Neural cell (in vitro differentiated cells): ENCODE data around the gene CDIP1. TPM values are rescaled to one million over a fixed set of nuclear protein-coding genes. Genes with fewer than 3 reads are reported as not detected.

ENCODE experiments used
- H2AFZ ChIP-seq: fragments of 200-600, 300-800 bp; sonication (generic), shearing (Covaris generic); 2 replicates; pipeline ENCODE4 v1.6.0; 2014; ENCODE audit warnings: low read depth, mild to moderate bottlenecking, antibody characterized with exemption, low read length, moderate library complexity
- H3F3A ChIP-seq: fragments of 200-600 bp; shearing (Covaris generic); 2 replicates; pipeline ENCODE4 v1.6.1; 2016; ENCODE audit warnings: mild to moderate bottlenecking, moderate library complexity, mixed read lengths, antibody characterized with exemption, low read length; ENCODE audit not compliant: insufficient read depth, poor library complexity, severe bottlenecking
- H3K27ac ChIP-seq: fragments of 200-600, 300-800 bp; sonication (generic), shearing (Covaris generic); 2 replicates; pipeline ENCODE4 v1.5.1; 2014; ENCODE audit warnings: mild to moderate bottlenecking, low read length, moderate library complexity
- H3K27me3 ChIP-seq: fragments of 300-800, 200-600 bp; sonication (generic), shearing (Covaris generic); 2 replicates; pipeline ENCODE4 v1.6.0; 2014; ENCODE audit warnings: mild to moderate bottlenecking, low read depth, low read length, moderate library complexity; ENCODE audit not compliant: insufficient read depth
- H3K36me3 ChIP-seq: fragments of 300-800, 200-600 bp; sonication (generic), shearing (Covaris generic); 2 replicates; pipeline ENCODE4 v1.5.1; 2014; ENCODE audit warnings: mild to moderate bottlenecking, antibody characterized with exemption, low read length, moderate library complexity; ENCODE audit not compliant: insufficient read depth
- H3K4me2 ChIP-seq: fragments of 300-800, 200-600 bp; sonication (generic), shearing (Covaris generic); 2 replicates; pipeline ENCODE4 v1.6.0; 2014; ENCODE audit warnings: mild to moderate bottlenecking, low read length
- H3K4me3 ChIP-seq: fragments of 300-800, 200-600 bp; sonication (generic), shearing (Covaris generic); 2 replicates; pipeline ENCODE4 v1.5.1; 2014; ENCODE audit warnings: mild to moderate bottlenecking, low read length, moderate library complexity
- H3K79me2 ChIP-seq: fragments of 200-600 bp; shearing (Covaris generic); replicated peaks from 2 replicates; pipeline ENCODE4 v1.6.0; 2014; ENCODE audit warnings: mild to moderate bottlenecking, low read length, moderate library complexity; ENCODE audit not compliant: insufficient read depth
- H3K9ac ChIP-seq: fragments of 300-800, 200-600 bp; sonication (generic), shearing (Covaris generic); 2 replicates; pipeline ENCODE4 v1.6.1; 2016; ENCODE audit warnings: mild to moderate bottlenecking, low read length, mixed read lengths
- H3K9me2 ChIP-seq: fragments of 200-600 bp; shearing (Covaris generic); 2 replicates; pipeline ENCODE4 v1.6.1; 2016; ENCODE audit warnings: mild to moderate bottlenecking, low read length, mixed read lengths; ENCODE audit not compliant: insufficient read depth
- H3K9me3 ChIP-seq: fragments of 200-600, 300-800 bp; sonication (generic), shearing (Covaris generic); 2 replicates; pipeline ENCODE4 v1.6.1; 2016; ENCODE audit warnings: mild to moderate bottlenecking, mixed run types, low read length, moderate library complexity, mixed read lengths
- H4K20me1 ChIP-seq: fragments of 200-600 bp; shearing (Covaris generic); 2 replicates; pipeline ENCODE4 v1.6.1; 2016; ENCODE audit warnings: mild to moderate bottlenecking, mixed run types; ENCODE audit not compliant: insufficient read depth
- EP300 ChIP-seq: fragments of 450-650 bp; conservative IDR thresholded peaks from 2 replicates; pipeline ENCODE4 v1.6.1; 2014; ENCODE audit warnings: antibody characterized with exemption, mild to moderate bottlenecking, moderate library complexity; ENCODE audit not compliant: poor library complexity, severe bottlenecking
- EZH2 ChIP-seq: fragments of 200-600, 300-800 bp; shearing (Covaris generic), sonication (generic); IDR thresholded peaks from 2 replicates; pipeline ENCODE4 v1.6.1; 2014; ENCODE audit warnings: antibody characterized with exemption, low read length, borderline replicate concordance, mild to moderate bottlenecking; ENCODE audit not compliant: insufficient read depth, poor library complexity, severe bottlenecking
- MXI1 ChIP-seq: fragments of 450-650 bp; conservative IDR thresholded peaks from 2 replicates; pipeline ENCODE4 v1.6.1; 2014; ENCODE audit warnings: antibody characterized with exemption, mild to moderate bottlenecking; ENCODE audit not compliant: poor library complexity, severe bottlenecking
- POLR2AphosphoS5 ChIP-seq: IDR thresholded peaks from 2 replicates; pipeline ENCODE4 v1.6.1; 2012
- RAD21 ChIP-seq: fragments of 450-650 bp; conservative IDR thresholded peaks from 2 replicates; pipeline ENCODE4 v1.6.1; 2014; ENCODE audit warnings: antibody characterized with exemption, mild to moderate bottlenecking, moderate library complexity
- REST ChIP-seq: IDR thresholded peaks from 2 replicates; pipeline ENCODE4 v1.6.1; 2012; ENCODE audit warnings: borderline replicate concordance
- SMC3 ChIP-seq: fragments of 450-650 bp; conservative IDR thresholded peaks from 2 replicates; pipeline ENCODE4 v1.6.1; 2014; ENCODE audit warnings: antibody characterized with exemption, mild to moderate bottlenecking, moderate library complexity; ENCODE audit not compliant: poor library complexity
- TAF1 ChIP-seq: IDR thresholded peaks from 2 replicates; pipeline ENCODE4 v1.6.1; 2012; ENCODE audit warnings: low read depth
- polyA plus RNA-seq: library from polyadenylated mRNA; depleted of rRNA; stranded (reverse); fragments of >200 nt; gene quantifications from 2 replicates; pipeline ENCODE4 v1.2.3, GENCODE V29; 2014
- TF ChIP-seq, protein P1 (sequence below): fragments of 450-650 bp; IDR thresholded peaks from 2 replicates; pipeline ENCODE4 v1.5.1; 2014; ENCODE audit warnings: antibody characterized with exemption, mild to moderate bottlenecking, moderate library complexity; ENCODE audit not compliant: poor library complexity, severe bottlenecking

Gene CDIP1
- polyA plus RNA-seq, 1 donor from 2014 or later = 16.4 TPM

- H3K36me3 ChIP-seq = no peaks in the 10 kb centered on the region
- no peaks in the 10 kb centered on the region for H3K27me3 ChIP-seq
- no peak overlapping the region for H3K4me2 ChIP-seq
- H3F3A ChIP-seq = no peaks in the 10 kb centered on the region
- TF ChIP-seq EP300 = no peak
- TF ChIP-seq TAF1 = no peak
- no peak for TF ChIP-seq EZH2
- TF ChIP-seq, protein P1, sequence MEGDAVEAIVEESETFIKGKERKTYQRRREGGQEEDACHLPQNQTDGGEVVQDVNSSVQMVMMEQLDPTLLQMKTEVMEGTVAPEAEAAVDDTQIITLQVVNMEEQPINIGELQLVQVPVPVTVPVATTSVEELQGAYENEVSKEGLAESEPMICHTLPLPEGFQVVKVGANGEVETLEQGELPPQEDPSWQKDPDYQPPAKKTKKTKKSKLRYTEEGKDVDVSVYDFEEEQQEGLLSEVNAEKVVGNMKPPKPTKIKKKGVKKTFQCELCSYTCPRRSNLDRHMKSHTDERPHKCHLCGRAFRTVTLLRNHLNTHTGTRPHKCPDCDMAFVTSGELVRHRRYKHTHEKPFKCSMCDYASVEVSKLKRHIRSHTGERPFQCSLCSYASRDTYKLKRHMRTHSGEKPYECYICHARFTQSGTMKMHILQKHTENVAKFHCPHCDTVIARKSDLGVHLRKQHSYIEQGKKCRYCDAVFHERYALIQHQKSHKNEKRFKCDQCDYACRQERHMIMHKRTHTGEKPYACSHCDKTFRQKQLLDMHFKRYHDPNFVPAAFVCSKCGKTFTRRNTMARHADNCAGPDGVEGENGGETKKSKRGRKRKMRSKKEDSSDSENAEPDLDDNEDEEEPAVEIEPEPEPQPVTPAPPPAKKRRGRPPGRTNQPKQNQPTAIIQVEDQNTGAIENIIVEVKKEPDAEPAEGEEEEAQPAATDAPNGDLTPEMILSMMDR = no peak
- TF ChIP-seq RAD21 = no peak
- no peak for TF ChIP-seq MXI1
- no peak for TF ChIP-seq POLR2AphosphoS5
- TF ChIP-seq REST = no peak
- TF ChIP-seq SMC3 = no peak
- no peak overlapping the region for H3K9ac ChIP-seq
- no peaks in the 10 kb centered on the region for H3K9me3 ChIP-seq
- no peak overlapping the region for H3K27ac ChIP-seq
- peaks cover 18% of the 10 kb centered on the region for H3K79me2 ChIP-seq
- H3K9me2 ChIP-seq = no peaks in the 10 kb centered on the region
- no peak overlapping the region for H2AFZ ChIP-seq
- H3K4me3 ChIP-seq = no peak overlapping the region
- no peaks in the 10 kb centered on the region for H4K20me1 ChIP-seq
Measured at GRCh38 chr16:4531811-4532210, 6.8 kb downstream of the CDIP1 start.

DNA sequence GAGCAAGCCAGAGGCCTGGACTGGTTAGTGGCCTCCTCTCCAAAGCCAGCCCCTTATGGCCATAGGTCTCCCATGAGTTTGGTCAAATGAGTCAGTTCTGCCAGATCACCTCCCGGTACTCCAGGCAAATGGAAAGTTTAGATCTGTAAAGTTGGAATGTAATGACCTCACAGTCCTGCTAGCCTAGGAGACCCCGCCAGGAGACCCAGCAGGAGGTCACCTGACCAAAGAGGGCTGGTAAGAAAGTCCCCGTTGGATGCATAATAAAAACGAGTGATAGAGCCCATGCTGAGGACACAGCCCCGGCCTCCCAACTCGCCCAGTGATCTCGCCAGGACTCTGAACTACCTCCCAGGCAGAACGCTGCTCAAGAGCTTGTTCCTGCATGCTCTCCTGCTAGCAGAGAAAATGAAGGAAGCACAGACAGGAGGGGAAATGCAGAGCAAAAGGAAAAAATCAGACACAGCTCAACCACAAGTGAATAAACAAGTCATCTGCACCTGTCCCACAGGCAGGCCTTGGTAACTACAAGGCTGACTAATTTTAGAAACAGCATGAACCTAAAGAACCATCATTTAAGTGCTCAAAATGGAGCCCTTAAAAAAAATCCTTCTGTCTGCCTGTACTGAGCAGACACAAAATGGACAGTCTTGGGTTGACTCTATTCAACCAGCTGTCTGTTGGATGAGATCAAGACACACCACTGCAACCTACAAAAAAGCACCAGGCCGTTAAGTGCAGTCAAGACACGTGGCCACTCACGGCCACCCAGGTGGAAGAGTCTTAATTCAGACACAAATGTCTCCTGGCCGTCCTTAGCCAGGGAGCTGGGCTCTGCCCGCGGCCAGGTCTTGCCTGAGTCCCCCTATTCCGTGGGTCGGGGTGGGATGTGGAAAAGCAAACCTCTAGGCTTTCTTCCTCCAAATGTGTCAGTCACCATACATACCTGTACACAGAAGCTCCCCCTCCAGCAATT is 9.2 kb downstream of the CDIP1 start:
- no peak overlapping the region for H3K9ac ChIP-seq
- H3K9me2 ChIP-seq = no peaks in the 10 kb centered on the region
- H4K20me1 ChIP-seq = no peaks in the 10 kb centered on the region
- no peaks in the 10 kb centered on the region for H3K79me2 ChIP-seq
- no peak overlapping the region for H3K4me3 ChIP-seq
- no peaks in the 10 kb centered on the region for H3F3A ChIP-seq
- no peaks in the 10 kb centered on the region for H3K27me3 ChIP-seq
- no peaks in the 10 kb centered on the region for H3K9me3 ChIP-seq
- TF ChIP-seq TAF1 = no peak
- no peak for TF ChIP-seq EP300
- TF ChIP-seq MXI1 = no peak
- no peak for TF ChIP-seq RAD21
- TF ChIP-seq EZH2 = no peak
- TF ChIP-seq SMC3 = no peak
- no peak for TF ChIP-seq REST
- no peak for TF ChIP-seq POLR2AphosphoS5
- TF ChIP-seq, protein P1 = no peak
- no peak overlapping the region for H2AFZ ChIP-seq
- H3K27ac ChIP-seq = no peak overlapping the region
- H3K4me2 ChIP-seq = no peak overlapping the region
- no peaks in the 10 kb centered on the region for H3K36me3 ChIP-seq
